Keratinocyte (primary cell): Measurements from ENCODE around the gene NFAM1. TPM values are rescaled to one million over a fixed set of nuclear protein-coding genes. Genes with fewer than 3 reads are reported as not detected.

ENCODE experiments used
- DNase-seq: peaks from one replicate; pipeline ENCODE4 v3.0.0-alpha.2; 2011; ENCODE audit warnings: low read depth, missing footprints, low spot score
- FAIRE-seq: peaks from 2 replicates; lab custom pipeline; 2011; peaks lifted over from hg19 to GRCh38; lab: Jason Lieb, UNC
- H2AFZ ChIP-seq: 2 replicates; pipeline ENCODE4 v1.6.0; 2012; ENCODE audit warnings: low read length, control low read depth, inconsistent platforms; ENCODE audit not compliant: control insufficient read depth
- H3K27ac ChIP-seq: 2 replicates; pipeline ENCODE4 v1.5.1; 2011; ENCODE audit warnings: low read length; ENCODE audit not compliant: control insufficient read depth, insufficient read depth
- H3K27me3 ChIP-seq: 3 replicates; pipeline ENCODE4 v1.6.0; 2011; ENCODE audit warnings: low read length; ENCODE audit not compliant: control insufficient read depth, insufficient read depth; ENCODE audit errors: extremely low read depth
- H3K36me3 ChIP-seq, 2 experiments: 2 replicates in 1 of 2; 3 replicates in 1 of 2; pipeline ENCODE4 v1.5.1; 2011; ENCODE audit warnings: low read length in 2 of 2, mild to moderate bottlenecking in 1 of 2; ENCODE audit not compliant: control insufficient read depth in 2 of 2, insufficient read depth in 2 of 2; ENCODE audit errors: extremely low read depth in 1 of 2
- H3K4me1 ChIP-seq: 3 replicates; pipeline ENCODE4 v1.5.1; 2011; ENCODE audit warnings: low read length; ENCODE audit not compliant: control insufficient read depth, insufficient read depth; ENCODE audit errors: extremely low read depth
- H3K4me2 ChIP-seq: 3 replicates; pipeline ENCODE4 v1.6.0; 2011; ENCODE audit warnings: low read depth, low read length; ENCODE audit not compliant: control insufficient read depth, insufficient read depth; ENCODE audit errors: extremely low read depth
- H3K4me3 ChIP-seq, 3 experiments: fragments of 200-600 bp in 1 of 3; sonication (generic) in 1 of 3; 2 replicates in 2 of 3; 3 replicates in 1 of 3; pipeline ENCODE4 v1.5.1; 2011 to 2016; ENCODE audit warnings: low read length in 3 of 3, mild to moderate bottlenecking in 3 of 3, control low read depth in 2 of 3, inconsistent platforms in 1 of 3, low read depth in 1 of 3, mixed read lengths in 1 of 3, mixed run types in 1 of 3, moderate library complexity in 1 of 3; ENCODE audit not compliant: control insufficient read depth in 2 of 3, insufficient read depth in 2 of 3; ENCODE audit errors: extremely low read depth in 1 of 3
- H3K79me2 ChIP-seq: 2 replicates; pipeline ENCODE4 v1.6.0; 2012; ENCODE audit warnings: low read length; ENCODE audit not compliant: control insufficient read depth, insufficient read depth
- H3K9ac ChIP-seq: 3 replicates; pipeline ENCODE4 v1.6.0; 2011; ENCODE audit warnings: low read length; ENCODE audit not compliant: control insufficient read depth, insufficient read depth; ENCODE audit errors: extremely low read depth
- H3K9me1 ChIP-seq: 3 replicates; pipeline ENCODE4 v1.6.0; 2011; ENCODE audit warnings: low read length; ENCODE audit not compliant: control insufficient read depth, insufficient read depth; ENCODE audit errors: extremely low read depth
- H3K9me3 ChIP-seq: 2 replicates; pipeline ENCODE4 v1.5.1; 2012; ENCODE audit warnings: low read depth, low read length; ENCODE audit not compliant: control insufficient read depth
- H4K20me1 ChIP-seq: 3 replicates; pipeline ENCODE4 v1.6.0; 2011; ENCODE audit warnings: low read length; ENCODE audit not compliant: control insufficient read depth, insufficient read depth; ENCODE audit errors: extremely low read depth
- EZH2 ChIP-seq: IDR thresholded peaks from one replicate; pipeline ENCODE4 v1.6.1; 2012; ENCODE audit warnings: inconsistent platforms, mild to moderate bottlenecking, low read length, moderate library complexity
- dilution Hi-C: fragments of 300-500 bp; cut with MboI; formaldehyde crosslinking; loops from one replicate; pipeline ENCODE4 v1.7.0; 2020; ENCODE audit warnings: low sequenced_read_pairs; ENCODE audit not compliant: extremely low pct_ligation_motif_present
- polyA plus RNA-seq, 5 experiments: library from polyadenylated mRNA; depleted of rRNA in 3 of 5; stranded (reverse) in 3 of 5; stranded (forward) in 1 of 5; unstranded in 1 of 5; fragments of >200 nt; gene quantifications; 1 replicate in 1 of 5; 2 replicates in 3 of 5; 3 replicates in 1 of 5; pipeline versions ENCODE4 v1.2.1 to v1.2.3, GENCODE V29; 2011 to 2012; ENCODE audit warnings: missing spikeins in 2 of 5, low read depth in 1 of 5, low replicate concordance in 1 of 5
- TF ChIP-seq, protein P1 (sequence below), 3 experiments: IDR thresholded peaks in 1 of 3; conservative IDR thresholded peaks in 1 of 3; optimal IDR thresholded peaks in 1 of 3; 2 replicates in 2 of 3; 3 replicates in 1 of 3; pipeline versions ENCODE3 to v1.5.1; 2011; ENCODE audit warnings: low read length in 3 of 3, mild to moderate bottlenecking in 3 of 3, moderate library complexity in 2 of 3, control low read depth in 1 of 3, inconsistent platforms in 1 of 3; ENCODE audit not compliant: insufficient read depth in 2 of 3; ENCODE audit errors: extremely low read depth in 1 of 3

The NFAM1 gene
- polyA plus RNA-seq, 1 donor (not counting 4 experiments of a cell fraction or from before 2014, with no cell fraction given), result not detected

- Histone ChIP-seq H3K4me1 (no peaks in the 10 kb centered on the region), H3K27me3 (peaks cover 23% of the 10 kb centered on the region), H3K9me1 (no peaks in the 10 kb centered on the region), H4K20me1 (no peaks in the 10 kb centered on the region), H3K9me3 (no peaks in the 10 kb centered on the region), H3K27ac (no peak overlapping the region), H3K36me3 (no peaks in the 10 kb centered on the region), H3K79me2 (no peaks in the 10 kb centered on the region), H3K9ac (no peak overlapping the region), H3K4me3 (no peak overlapping the region), H2AFZ (no peak overlapping the region), H3K4me2 (no peak overlapping the region)
- dilution Hi-C loops, result no loop called here
- FAIRE-seq (no peak), DNase-seq (no peak)
- TF ChIP-seq, protein P1, sequence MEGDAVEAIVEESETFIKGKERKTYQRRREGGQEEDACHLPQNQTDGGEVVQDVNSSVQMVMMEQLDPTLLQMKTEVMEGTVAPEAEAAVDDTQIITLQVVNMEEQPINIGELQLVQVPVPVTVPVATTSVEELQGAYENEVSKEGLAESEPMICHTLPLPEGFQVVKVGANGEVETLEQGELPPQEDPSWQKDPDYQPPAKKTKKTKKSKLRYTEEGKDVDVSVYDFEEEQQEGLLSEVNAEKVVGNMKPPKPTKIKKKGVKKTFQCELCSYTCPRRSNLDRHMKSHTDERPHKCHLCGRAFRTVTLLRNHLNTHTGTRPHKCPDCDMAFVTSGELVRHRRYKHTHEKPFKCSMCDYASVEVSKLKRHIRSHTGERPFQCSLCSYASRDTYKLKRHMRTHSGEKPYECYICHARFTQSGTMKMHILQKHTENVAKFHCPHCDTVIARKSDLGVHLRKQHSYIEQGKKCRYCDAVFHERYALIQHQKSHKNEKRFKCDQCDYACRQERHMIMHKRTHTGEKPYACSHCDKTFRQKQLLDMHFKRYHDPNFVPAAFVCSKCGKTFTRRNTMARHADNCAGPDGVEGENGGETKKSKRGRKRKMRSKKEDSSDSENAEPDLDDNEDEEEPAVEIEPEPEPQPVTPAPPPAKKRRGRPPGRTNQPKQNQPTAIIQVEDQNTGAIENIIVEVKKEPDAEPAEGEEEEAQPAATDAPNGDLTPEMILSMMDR (optimal IDR thresholded peaks at IDR 0.05 in 1 of 3, IDR thresholded peaks at IDR 0.05 in 1 of 3, conservative IDR thresholded peaks at IDR 0.05 in 1 of 3; ENCODE audit: extremely low read depth in 1 of 3, insufficient read depth in 2 of 3, low read length in 3 of 3), result no peak
- no peak for TF ChIP-seq EZH2
Measured at GRCh38 chr22:42408810-42409529, 23.2 kb downstream of the NFAM1 start.

DNA sequence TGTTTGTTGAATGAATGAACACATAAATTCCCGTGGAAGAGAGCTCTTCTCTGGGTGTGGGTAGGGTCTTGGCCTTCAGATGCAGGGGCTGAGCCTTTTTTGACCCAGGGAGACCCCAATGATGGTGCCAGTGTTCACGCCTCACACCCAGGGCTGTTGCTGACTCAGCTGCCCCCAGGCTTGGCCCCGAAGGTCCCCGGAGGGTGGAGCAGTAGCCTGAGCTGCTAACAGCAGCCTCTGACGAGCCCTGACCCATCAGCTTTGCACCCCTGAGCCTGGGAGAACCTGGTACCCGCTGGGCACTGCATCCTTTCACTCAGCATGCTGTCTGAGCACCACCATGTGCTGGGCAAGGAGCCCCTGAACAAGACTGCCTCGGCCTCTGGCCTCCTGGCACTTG is 23.9 kb downstream of the NFAM1 start:
- H3K9me1 ChIP-seq, result no peaks in the 10 kb centered on the region
- TF ChIP-seq EZH2, result no peak
- TF ChIP-seq, protein P1 (optimal IDR thresholded peaks at IDR 0.05 in 1 of 3, IDR thresholded peaks at IDR 0.05 in 1 of 3, conservative IDR thresholded peaks at IDR 0.05 in 1 of 3; ENCODE audit: extremely low read depth in 1 of 3, insufficient read depth in 2 of 3, low read length in 3 of 3), result no peak
- dilution Hi-C loops, result no loop called here
- no peak overlapping the region for H3K27ac ChIP-seq
- FAIRE-seq (no peak), DNase-seq (no peak)
- H3K27me3 ChIP-seq, result peaks cover 23% of the 10 kb centered on the region
- no peak overlapping the region for H2AFZ ChIP-seq
- no peaks in the 10 kb centered on the region for H3K9me3 ChIP-seq
- H4K20me1 ChIP-seq, result no peaks in the 10 kb centered on the region
- no peak overlapping the region for H3K4me2 ChIP-seq
- H3K4me1 ChIP-seq, result no peaks in the 10 kb centered on the region
- H3K79me2 ChIP-seq, result no peaks in the 10 kb centered on the region
- no peak overlapping the region for H3K9ac ChIP-seq
- H3K36me3 ChIP-seq, result no peaks in the 10 kb centered on the region
- H3K4me3 ChIP-seq, result no peak overlapping the region
